HCT116 (cell line): Measurements from ENCODE around the gene MECP2. TPM values are rescaled to one million over a fixed set of nuclear protein-coding genes. Genes with fewer than 3 reads are reported as not detected.

Experiments
- ATAC-seq: fragments of 200-7000 bp; cut with Tn5 transposase; 2 replicates; pipeline ENCODE4 v1.9.1; 2020; ENCODE audit warnings: mild to moderate bottlenecking, moderate library complexity
- BruUV-seq: library from RNA; stranded (reverse); fragments of 400-500 nt; replicated peaks from 2 replicates; lab custom pipeline; 2021; lab: Mats Ljungman, UMichigan
- CTCF ChIA-PET: fragments of 300-600 bp; sonication (Branson Sonifier 250); formaldehyde crosslinking; loops from one replicate; lab custom pipeline; 2021; ENCODE audit warnings: antibody characterized with exemption; lab: Charles Lee
- POLR2A ChIA-PET: fragments of 300-600, 350-600 bp; sonication (Branson Sonifier 250); formaldehyde crosslinking; loops from one replicate; lab custom pipeline; 2021; ENCODE audit warnings: antibody characterized with exemption; lab: Charles Lee
- RAD21 ChIA-PET, 2 experiments: fragments of 300-600 bp; sonication (Branson Sonifier 250); formaldehyde crosslinking; loops; one replicate each; lab custom pipeline; 2023; ENCODE audit warnings: low total read pairs in 2 of 2; ENCODE audit not compliant: uncharacterized antibody in 2 of 2, unreplicated experiment in 2 of 2, low non-redundant PET in 1 of 2; lab: Charles Lee
- DNase-seq: peaks from one replicate; pipeline ENCODE4 v3.0.0-alpha.2; 2010; ENCODE audit warnings: low read depth, low spot score
- H2AFZ ChIP-seq: fragments of 200-600 bp; shearing (Covaris generic), sonication (generic); 2 replicates; pipeline ENCODE4 v1.6.1; 2017; ENCODE audit warnings: low read depth, mixed run types, mixed read lengths, antibody characterized with exemption, low read length; ENCODE audit not compliant: poor library complexity, severe bottlenecking
- H3K27ac ChIP-seq: 2 replicates; pipeline ENCODE4 v1.5.1; 2012; ENCODE audit warnings: low read depth, low read length
- H3K27me3 ChIP-seq: fragments of 200-600 bp; sonication (generic); 2 replicates; pipeline ENCODE4 v1.6.1; 2016; ENCODE audit warnings: mixed run types, low read length, mixed read lengths; ENCODE audit not compliant: insufficient read depth
- H3K36me3 ChIP-seq, 2 experiments: fragments of 200-500 bp in 1 of 2; fragments of 200-600 bp in 1 of 2; sonication (Bioruptor generic) in 1 of 2; sonication (generic) in 1 of 2; 2 replicates each; pipeline versions ENCODE4 v1.5.1 to v1.6.1; 2014 to 2016; ENCODE audit warnings: low read length in 2 of 2, inconsistent platforms in 1 of 2, mixed read lengths in 1 of 2, mixed run types in 1 of 2; ENCODE audit not compliant: insufficient read depth in 2 of 2, control insufficient read depth in 1 of 2
- H3K4me1 ChIP-seq, 2 experiments: fragments of 200-600 bp in 1 of 2; sonication (generic) in 1 of 2; 2 replicates each; pipeline versions ENCODE4 v1.5.1 to v1.6.1; 2012 to 2017; ENCODE audit warnings: low read length in 2 of 2, inconsistent platforms in 1 of 2, mild to moderate bottlenecking in 1 of 2, mixed read lengths in 1 of 2, mixed run types in 1 of 2, moderate library complexity in 1 of 2; ENCODE audit not compliant: insufficient read depth in 2 of 2, control insufficient read depth in 1 of 2
- H3K4me2 ChIP-seq: fragments of 200-600 bp; sonication (generic); 2 replicates; pipeline ENCODE4 v1.6.1; 2017; ENCODE audit warnings: mixed run types, low read length, mixed read lengths
- H3K4me3 ChIP-seq, 2 experiments: fragments of 200-600 bp in 1 of 2; sonication (generic) in 1 of 2; replicated peaks in 1 of 2; 2 replicates each; pipeline ENCODE4 v1.5.1; 2011 to 2016; ENCODE audit warnings: low read length in 2 of 2, control low read depth in 1 of 2, low read depth in 1 of 2, mild to moderate bottlenecking in 1 of 2, mixed read lengths in 1 of 2, mixed run types in 1 of 2
- H3K79me2 ChIP-seq: fragments of 200-600 bp; sonication (generic); 2 replicates; pipeline ENCODE4 v1.6.1; 2017; ENCODE audit warnings: mild to moderate bottlenecking, mixed run types, low read length, moderate library complexity, mixed read lengths; ENCODE audit not compliant: insufficient read depth
- H3K9ac ChIP-seq: fragments of 200-600 bp; sonication (generic); 2 replicates; pipeline ENCODE4 v1.6.1; 2016; ENCODE audit warnings: low read length, mixed read lengths
- H3K9me2 ChIP-seq: fragments of 200-600 bp; sonication (generic), shearing (Covaris generic); 2 replicates; pipeline ENCODE4 v1.6.1; 2017; ENCODE audit warnings: mixed run types, mild to moderate bottlenecking, moderate library complexity; ENCODE audit not compliant: insufficient read depth
- H3K9me3 ChIP-seq, 2 experiments: fragments of 200-500 bp in 1 of 2; fragments of 200-600 bp in 1 of 2; sonication (Bioruptor generic) in 1 of 2; sonication (generic) in 1 of 2; 2 replicates each; pipeline ENCODE4 v1.6.1; 2014 to 2017; ENCODE audit warnings: low read length in 2 of 2, mixed read lengths in 2 of 2, inconsistent platforms in 1 of 2, low read depth in 1 of 2, mild to moderate bottlenecking in 1 of 2, mixed run types in 1 of 2, moderate library complexity in 1 of 2; ENCODE audit not compliant: control insufficient read depth in 1 of 2, insufficient read depth in 1 of 2
- H4K20me1 ChIP-seq: fragments of 200-600 bp; sonication (generic), shearing (Covaris generic); 2 replicates; pipeline ENCODE4 v1.6.1; 2017; ENCODE audit warnings: mixed run types, mild to moderate bottlenecking, moderate library complexity; ENCODE audit not compliant: insufficient read depth
- EZH2 ChIP-seq: fragments of 200-600 bp; sonication (generic); IDR thresholded peaks from 2 replicates; pipeline ENCODE4 v1.6.1; 2017; ENCODE audit warnings: antibody characterized with exemption, mixed run types
- MAX ChIP-seq: IDR thresholded peaks from 2 replicates; pipeline ENCODE4 v1.6.1; 2012
- POLR2A ChIP-seq: IDR thresholded peaks from 2 replicates; pipeline ENCODE4 v1.7.0; 2011; ENCODE audit warnings: borderline replicate concordance; ENCODE audit not compliant: insufficient read depth, insufficient read length; ENCODE audit errors: extremely low read depth
- TCF7L2 ChIP-seq: IDR thresholded peaks from 2 replicates; pipeline ENCODE4 v1.7.0; 2011; ENCODE audit warnings: borderline replicate concordance, inconsistent platforms; ENCODE audit not compliant: insufficient read depth, insufficient read length; ENCODE audit errors: extremely low read depth
- ZBTB33 ChIP-seq: IDR thresholded peaks from 2 replicates; pipeline ENCODE4 v1.6.1; 2011; ENCODE audit warnings: mild to moderate bottlenecking, low read length, moderate library complexity; ENCODE audit not compliant: insufficient replicate concordance; ENCODE audit errors: extremely low read depth
- ZNF274 ChIP-seq: fragments of 200-500 bp; sonication (Bioruptor generic); IDR thresholded peaks from 2 replicates; pipeline ENCODE4 v1.6.1; 2014; ENCODE audit warnings: mild to moderate bottlenecking, low read depth, low read length, inconsistent platforms
- intact Hi-C: fragments of 100-400 bp; cut with micrococcal nuclease; formaldehyde crosslinking; loops from 2 replicates; pipeline ENCODE4 v1.10.0; 2022
- total RNA-seq: library from RNA; stranded (reverse); gene quantifications from one replicate; pipeline ENCODE4 v1.2.1, GENCODE V29; 2021; ENCODE audit not compliant: unreplicated experiment

MECP2 gene
- total RNA-seq, 1 experiment from 2014 or later: 32.4 TPM

- intact Hi-C loops: no loop called here
- H3K9ac ChIP-seq: no peak overlapping the region
- H4K20me1 ChIP-seq: no peaks in the 10 kb centered on the region
- H3K4me1 ChIP-seq: peaks cover 8 to 15% of the 10 kb centered on the region in 2 experiments
- no peak overlapping the region for H2AFZ ChIP-seq
- H3K27ac ChIP-seq: no peak overlapping the region
- no peak for TF ChIP-seq ZBTB33
- no peak for TF ChIP-seq TCF7L2
- TF ChIP-seq ZNF274: no peak
- no peak overlapping the region for H3K4me3 ChIP-seq
- DNase-seq (no peak), ATAC-seq (no peak)
- no peak overlapping the region for H3K4me2 ChIP-seq
- no peaks in the 10 kb centered on the region for H3K36me3 ChIP-seq
- H3K9me2 ChIP-seq: no peaks in the 10 kb centered on the region
- CTCF ChIA-PET: no interaction called here
- BruUV-seq: no TSS peak
- peaks cover 69% of the 10 kb centered on the region for H3K79me2 ChIP-seq
- RAD21 ChIA-PET: no interaction called here
- no peaks in the 10 kb centered on the region for H3K9me3 ChIP-seq
- POLR2A ChIA-PET: no interaction called here
- no peaks in the 10 kb centered on the region for H3K27me3 ChIP-seq
Observed at GRCh38 chrX:154094833-154095232, 2.7 kb downstream of the MECP2 start.

DNA sequence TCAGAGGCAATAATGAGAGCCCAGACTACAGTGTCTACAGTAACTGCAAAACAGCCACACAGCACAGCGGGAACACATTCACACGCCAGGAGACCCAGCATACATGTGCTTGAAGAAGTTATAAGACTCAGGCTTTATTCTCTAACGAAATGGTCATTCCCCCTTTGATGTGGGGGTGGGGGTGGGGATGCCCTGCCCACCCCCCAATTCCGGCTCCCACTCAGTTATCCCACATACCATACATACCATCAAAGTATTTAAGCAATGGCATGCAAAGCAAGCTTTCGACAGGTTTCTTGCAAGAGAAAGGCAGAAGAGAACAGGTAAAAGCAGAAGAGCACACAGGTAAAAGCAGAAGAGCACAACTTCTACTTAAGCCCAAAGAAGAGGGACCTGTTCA, 3.6 kb downstream of the MECP2 start:
- no peaks in the 10 kb centered on the region for H3K36me3 ChIP-seq
- CTCF ChIA-PET: no interaction called here
- H3K9ac ChIP-seq: no peak overlapping the region
- no peaks in the 10 kb centered on the region for H3K9me2 ChIP-seq
- peaks cover 76% of the 10 kb centered on the region for H3K79me2 ChIP-seq
- BruUV-seq: no TSS peak
- RAD21 ChIA-PET: no interaction called here
- no peaks in the 10 kb centered on the region for H4K20me1 ChIP-seq
- no peak overlapping the region for H3K27ac ChIP-seq
- no peak overlapping the region for H2AFZ ChIP-seq
- H3K4me1 ChIP-seq: peaks cover 8 to 15% of the 10 kb centered on the region in 2 experiments
- H3K4me3 ChIP-seq: no peak overlapping the region
- intact Hi-C loops: no loop called here
- H3K9me3 ChIP-seq: no peaks in the 10 kb centered on the region
- POLR2A ChIA-PET: no interaction called here
- DNase-seq (no peak), ATAC-seq (no peak)
- H3K27me3 ChIP-seq: no peaks in the 10 kb centered on the region
- no peak overlapping the region for H3K4me2 ChIP-seq
- TF ChIP-seq EZH2 (no peak), POLR2A (no peak), MAX (no peak)
